Measurements from ENCODE around the gene ARSB. TPM values are rescaled to one million over a fixed set of nuclear protein-coding genes. Genes with fewer than 3 reads are reported as not detected.
"Not testable (repeated sequence)": the region's sequence is repeated elsewhere in the genome, so short reads cannot be mapped to it uniquely, and the experiment has no call there.

The ARSB gene
- total RNA-seq, 2 experiments from 2014 or later: 9.2 TPM

DNA sequence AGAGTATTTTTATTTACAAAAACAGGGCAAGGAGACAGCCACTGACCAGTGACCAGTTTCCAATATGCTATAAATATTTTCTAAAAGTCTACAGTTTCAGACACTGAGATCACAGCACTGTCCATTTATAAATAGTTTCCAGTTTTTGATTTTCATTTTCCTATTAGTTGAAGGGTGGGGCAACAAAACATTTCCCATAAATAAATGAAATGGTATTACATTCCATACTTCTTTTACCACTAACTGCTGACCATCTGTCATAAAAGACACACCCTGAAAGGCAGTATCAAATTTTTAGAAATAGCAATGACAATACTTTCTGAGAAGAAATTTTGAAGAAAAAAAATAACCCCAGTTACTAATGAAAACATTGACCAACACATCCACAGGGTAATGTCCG lies 126.7 kb downstream of the ARSB start:
- no peak overlapping the region for H2AFZ ChIP-seq (ENCODE audit: low read length)
- no peak overlapping the region for H3K4me2 ChIP-seq (ENCODE audit: low read length)
- no peaks in the 10 kb centered on the region for H3K9me2 ChIP-seq (ENCODE audit: insufficient read depth, low read length)
- no peaks in the 10 kb centered on the region for H3K79me2 ChIP-seq (ENCODE audit: insufficient read depth, low read depth, low read length)
- no peak overlapping the region for H3K4me3 ChIP-seq (ENCODE audit: low read depth, low read length, poor library complexity, severe bottlenecking)
- no peaks in the 10 kb centered on the region for H4K20me1 ChIP-seq (ENCODE audit: insufficient read depth, low read length)
- TF ChIP-seq EZH2phosphoT487 (IDR thresholded peaks at IDR 0.05; ENCODE audit: borderline replicate concordance, low read depth, low read length): no peak
- TF ChIP-seq, protein P1, sequence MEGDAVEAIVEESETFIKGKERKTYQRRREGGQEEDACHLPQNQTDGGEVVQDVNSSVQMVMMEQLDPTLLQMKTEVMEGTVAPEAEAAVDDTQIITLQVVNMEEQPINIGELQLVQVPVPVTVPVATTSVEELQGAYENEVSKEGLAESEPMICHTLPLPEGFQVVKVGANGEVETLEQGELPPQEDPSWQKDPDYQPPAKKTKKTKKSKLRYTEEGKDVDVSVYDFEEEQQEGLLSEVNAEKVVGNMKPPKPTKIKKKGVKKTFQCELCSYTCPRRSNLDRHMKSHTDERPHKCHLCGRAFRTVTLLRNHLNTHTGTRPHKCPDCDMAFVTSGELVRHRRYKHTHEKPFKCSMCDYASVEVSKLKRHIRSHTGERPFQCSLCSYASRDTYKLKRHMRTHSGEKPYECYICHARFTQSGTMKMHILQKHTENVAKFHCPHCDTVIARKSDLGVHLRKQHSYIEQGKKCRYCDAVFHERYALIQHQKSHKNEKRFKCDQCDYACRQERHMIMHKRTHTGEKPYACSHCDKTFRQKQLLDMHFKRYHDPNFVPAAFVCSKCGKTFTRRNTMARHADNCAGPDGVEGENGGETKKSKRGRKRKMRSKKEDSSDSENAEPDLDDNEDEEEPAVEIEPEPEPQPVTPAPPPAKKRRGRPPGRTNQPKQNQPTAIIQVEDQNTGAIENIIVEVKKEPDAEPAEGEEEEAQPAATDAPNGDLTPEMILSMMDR (conservative IDR thresholded peaks at IDR 0.05; ENCODE audit: low read length): no peak
- ChIA-PET CTCF (ENCODE audit: unreplicated experiment) (no interaction called here), POLR2A (no interaction called here)
- DNase-seq (ENCODE audit: low spot score): no peak
- no peak overlapping the region for H3K27ac ChIP-seq (ENCODE audit: low read depth, low read length, poor library complexity, severe bottlenecking)
- no peaks in the 10 kb centered on the region for H3K4me1 ChIP-seq (ENCODE audit: insufficient read depth, low read length, poor library complexity, severe bottlenecking)
- peaks cover 4% of the 10 kb centered on the region; the same call in 1 of the 2 replicates for H3K36me3 ChIP-seq (ENCODE audit: insufficient read depth, low read length)
- BruUV-seq (replicated peaks): no TSS peak
- H3K9me3 ChIP-seq (ENCODE audit: low read length): peaks cover 14% of the 10 kb centered on the region; the same call in 1 of the 2 replicates
- intact Hi-C loops (cut with micrococcal nuclease; ENCODE audit: unreplicated experiment): no loop called here

DNA sequence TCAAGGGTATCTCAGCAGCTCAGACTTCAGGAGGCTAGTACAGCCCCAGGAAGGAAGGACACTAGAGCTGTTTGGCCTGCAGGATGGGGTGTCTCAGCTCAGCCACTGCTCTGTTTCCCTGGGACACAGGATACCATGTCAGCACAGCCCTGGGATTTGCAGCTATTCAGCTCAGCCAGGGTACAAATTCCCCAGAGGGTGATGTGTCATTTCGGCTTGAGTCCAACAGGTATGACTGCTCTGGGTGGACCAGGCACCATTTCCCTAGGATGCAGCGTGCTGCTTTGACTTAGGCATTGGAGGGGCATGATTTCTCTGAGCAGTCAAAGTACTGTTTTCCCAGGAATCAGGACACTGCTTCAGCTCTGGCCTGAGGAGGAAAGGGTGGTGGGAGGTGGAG lies 130.1 kb downstream of the ARSB start:
- intact Hi-C loops (cut with micrococcal nuclease; ENCODE audit: unreplicated experiment): no loop called here

DNA sequence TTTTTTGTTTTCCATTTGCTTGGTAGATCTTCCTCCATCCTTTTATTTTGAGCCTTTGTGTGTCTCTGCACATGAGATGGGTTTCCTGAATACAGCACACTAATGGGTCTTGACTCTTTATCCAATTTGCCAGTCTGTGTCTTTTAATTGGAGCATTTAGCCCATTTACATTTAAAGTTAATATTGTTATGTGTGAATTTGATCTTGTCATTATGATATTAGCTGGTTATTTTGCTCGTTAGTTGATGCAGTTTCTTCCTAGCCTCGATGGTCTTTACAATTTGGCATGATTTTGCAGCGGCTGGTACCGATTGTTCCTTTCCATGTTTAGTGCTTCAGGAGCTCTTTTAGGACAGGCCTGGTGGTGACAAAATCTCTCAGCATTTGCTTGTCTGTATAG lies 133.2 kb downstream of the ARSB start:
- DNase-seq (ENCODE audit: low spot score); H3K4me1 ChIP-seq (ENCODE audit: insufficient read depth, low read length, poor library complexity, severe bottlenecking); H3K36me3 ChIP-seq (ENCODE audit: insufficient read depth, low read length); H3K27ac ChIP-seq (ENCODE audit: low read depth, low read length, poor library complexity, severe bottlenecking); H3K9me2 ChIP-seq (ENCODE audit: insufficient read depth, low read length); H4K20me1 ChIP-seq (ENCODE audit: insufficient read depth, low read length); POLR2A ChIA-PET; H3K4me2 ChIP-seq (ENCODE audit: low read length); H2AFZ ChIP-seq (ENCODE audit: low read length); H3K4me3 ChIP-seq (ENCODE audit: low read depth, low read length, poor library complexity, severe bottlenecking); H3K79me2 ChIP-seq (ENCODE audit: insufficient read depth, low read depth, low read length); CTCF ChIA-PET (ENCODE audit: unreplicated experiment); intact Hi-C loops (cut with micrococcal nuclease; ENCODE audit: unreplicated experiment); BruUV-seq (replicated peaks): not testable (repeated sequence)
- peaks cover 14% of the 10 kb centered on the region; the same call in 1 of the 2 replicates for H3K9me3 ChIP-seq (ENCODE audit: low read length)

More for the DNA sequence above, 130.1 kb downstream of the ARSB start:
- TF ChIP-seq EZH2phosphoT487 (IDR thresholded peaks at IDR 0.05; ENCODE audit: borderline replicate concordance, low read depth, low read length): no peak
- TF ChIP-seq, protein P1 (conservative IDR thresholded peaks at IDR 0.05; ENCODE audit: low read length): no peak
- H3K4me1 ChIP-seq (ENCODE audit: insufficient read depth, low read length, poor library complexity, severe bottlenecking): no peaks in the 10 kb centered on the region
- no TSS peak for BruUV-seq (replicated peaks)
- ChIA-PET POLR2A (no interaction called here), CTCF (ENCODE audit: unreplicated experiment) (no interaction called here)
- H3K36me3 ChIP-seq (ENCODE audit: insufficient read depth, low read length): peaks cover 4% of the 10 kb centered on the region; the same call in 1 of the 2 replicates
- no peak overlapping the region for H3K4me2 ChIP-seq (ENCODE audit: low read length)
- no peak overlapping the region for H3K4me3 ChIP-seq (ENCODE audit: low read depth, low read length, poor library complexity, severe bottlenecking)
- peaks cover 14% of the 10 kb centered on the region; the same call in 1 of the 2 replicates for H3K9me3 ChIP-seq (ENCODE audit: low read length)
- no peaks in the 10 kb centered on the region for H4K20me1 ChIP-seq (ENCODE audit: insufficient read depth, low read length)
- H3K9me2 ChIP-seq (ENCODE audit: insufficient read depth, low read length): no peaks in the 10 kb centered on the region
- no peak overlapping the region for H2AFZ ChIP-seq (ENCODE audit: low read length)
- DNase-seq (ENCODE audit: low spot score): no peak
- no peaks in the 10 kb centered on the region for H3K79me2 ChIP-seq (ENCODE audit: insufficient read depth, low read depth, low read length)
- no peak overlapping the region for H3K27ac ChIP-seq (ENCODE audit: low read depth, low read length, poor library complexity, severe bottlenecking)

Data from OCI-LY7 (cell line).